ENCODE data around the gene ATOH8.

DNA sequence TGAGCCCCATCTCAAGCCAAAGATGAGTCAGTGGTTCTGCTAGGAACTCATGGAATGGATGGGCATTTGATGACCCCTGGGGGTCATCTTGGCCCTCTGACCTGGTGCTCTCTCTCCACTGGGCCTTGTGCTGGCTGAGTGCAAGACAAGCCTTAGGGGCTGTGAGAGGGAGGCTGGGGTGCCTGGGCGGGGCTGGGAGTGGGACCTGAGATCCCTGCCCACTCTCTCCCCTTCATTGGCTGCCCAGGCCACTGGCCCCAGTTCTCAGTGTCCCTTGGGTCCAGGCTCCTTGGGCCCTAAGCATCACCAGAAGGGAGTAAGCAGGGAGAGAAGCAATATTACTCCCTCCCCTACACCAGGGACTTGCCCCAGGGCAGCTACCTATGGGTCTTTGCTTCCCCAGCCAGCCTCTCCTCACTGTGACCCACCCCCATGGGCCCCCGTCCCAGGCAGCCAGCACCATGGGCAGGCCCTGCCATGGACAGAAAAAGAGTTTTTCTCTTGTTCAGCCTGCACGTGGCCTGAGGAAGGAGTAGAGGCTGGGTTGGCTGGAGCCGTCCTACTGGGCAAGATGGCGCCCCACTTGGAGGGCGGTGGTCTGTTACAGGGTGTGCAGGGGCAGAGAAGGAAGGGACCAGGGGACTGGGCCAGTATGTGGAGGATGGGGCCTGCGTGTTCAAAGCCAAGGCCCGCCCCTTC lies 33.6 kb downstream of the ATOH8 start:
- TF ChIP-seq, protein P1, sequence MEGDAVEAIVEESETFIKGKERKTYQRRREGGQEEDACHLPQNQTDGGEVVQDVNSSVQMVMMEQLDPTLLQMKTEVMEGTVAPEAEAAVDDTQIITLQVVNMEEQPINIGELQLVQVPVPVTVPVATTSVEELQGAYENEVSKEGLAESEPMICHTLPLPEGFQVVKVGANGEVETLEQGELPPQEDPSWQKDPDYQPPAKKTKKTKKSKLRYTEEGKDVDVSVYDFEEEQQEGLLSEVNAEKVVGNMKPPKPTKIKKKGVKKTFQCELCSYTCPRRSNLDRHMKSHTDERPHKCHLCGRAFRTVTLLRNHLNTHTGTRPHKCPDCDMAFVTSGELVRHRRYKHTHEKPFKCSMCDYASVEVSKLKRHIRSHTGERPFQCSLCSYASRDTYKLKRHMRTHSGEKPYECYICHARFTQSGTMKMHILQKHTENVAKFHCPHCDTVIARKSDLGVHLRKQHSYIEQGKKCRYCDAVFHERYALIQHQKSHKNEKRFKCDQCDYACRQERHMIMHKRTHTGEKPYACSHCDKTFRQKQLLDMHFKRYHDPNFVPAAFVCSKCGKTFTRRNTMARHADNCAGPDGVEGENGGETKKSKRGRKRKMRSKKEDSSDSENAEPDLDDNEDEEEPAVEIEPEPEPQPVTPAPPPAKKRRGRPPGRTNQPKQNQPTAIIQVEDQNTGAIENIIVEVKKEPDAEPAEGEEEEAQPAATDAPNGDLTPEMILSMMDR (IDR thresholded peaks at IDR 0.05) = no peak
- no peak for TF ChIP-seq POLR2A (IDR thresholded peaks at IDR 0.05)

Measured in esophagus squamous epithelium (tissue), 4 donors.